HepG2 (cell line): Measurements from ENCODE around the gene ANKLE1. TPM values are rescaled to one million over a fixed set of nuclear protein-coding genes. Genes with fewer than 3 reads are reported as not detected.
A peak's percentile ranks its signal among the peaks of the same experiment; 100 is the strongest.

Experiments
- BCL3 ChIP-seq: sonication (generic); formaldehyde crosslinking; IDR thresholded peaks from 2 replicates; pipeline ENCODE4 v1.5.1; 2020; ENCODE audit warnings: mild to moderate bottlenecking, missing genetic modification reagents, moderate library complexity
- HNF4A ChIP-seq: sonication (generic); formaldehyde crosslinking; IDR thresholded peaks from 2 replicates; pipeline ENCODE4 v1.4.0; 2020; ENCODE audit warnings: missing genetic modification reagents
- ISL2 ChIP-seq: sonication (generic); formaldehyde crosslinking; IDR thresholded peaks from 2 replicates; pipeline ENCODE4 v1.5.0; 2020; ENCODE audit warnings: missing genetic modification reagents
- KMT2A ChIP-seq: sonication (generic); formaldehyde crosslinking; IDR thresholded peaks from 2 replicates; pipeline ENCODE4 v1.4.0; 2020; ENCODE audit warnings: missing genetic modification reagents
- MAFF ChIP-seq: IDR thresholded peaks from 2 replicates; pipeline ENCODE4 v1.6.1; 2011; ENCODE audit warnings: low read depth, low read length, improper control_type of control experiment
- NAIF1 ChIP-seq: sonication (generic); formaldehyde crosslinking; IDR thresholded peaks from 2 replicates; pipeline ENCODE4 v1.5.0; 2020; ENCODE audit warnings: mild to moderate bottlenecking, missing genetic modification reagents, borderline replicate concordance
- NFKBIZ ChIP-seq: IDR thresholded peaks from 2 replicates; pipeline ENCODE4 v1.6.1; 2018; ENCODE audit warnings: missing genetic modification reagents, missing compliant biosample characterization
- PRDM10 ChIP-seq: sonication (generic); formaldehyde crosslinking; IDR thresholded peaks from 2 replicates; pipeline ENCODE4 v1.4.0; 2020; ENCODE audit warnings: low read depth, missing genetic modification reagents
- TARDBP ChIP-seq: sonication (generic); formaldehyde crosslinking; IDR thresholded peaks from 2 replicates; pipeline ENCODE4 v1.8.0; 2022; ENCODE audit warnings: mild to moderate bottlenecking, missing genetic modification reagents
- ZNF121 ChIP-seq: sonication (generic); formaldehyde crosslinking; IDR thresholded peaks from 2 replicates; pipeline ENCODE4 v1.5.0; 2020; ENCODE audit warnings: mild to moderate bottlenecking, missing genetic modification reagents
- ZNF720 ChIP-seq: sonication (generic); formaldehyde crosslinking; IDR thresholded peaks from 2 replicates; pipeline ENCODE4 v1.4.0; 2020; ENCODE audit warnings: missing genetic modification reagents
- ZNF850 ChIP-seq: sonication (generic); formaldehyde crosslinking; conservative IDR thresholded peaks from 2 replicates; pipeline ENCODE4 v1.9.0; 2021; ENCODE audit warnings: mild to moderate bottlenecking, missing genetic modification reagents
- polyA plus RNA-seq, 8 experiments: library from polyadenylated mRNA; depleted of rRNA in 3 of 8; stranded (reverse) in 7 of 8; unstranded in 1 of 8; fragments of >200 nt; fragmentation: Illumina TruSeq in 4 of 8; extraction: Trizol in 4 of 8; gene quantifications; 2 replicates each; pipeline versions ENCODE4 v1.2.1 to v1.2.3, GENCODE V29; 2011 to 2016; ENCODE audit warnings: low read depth in 4 of 8, missing spikeins in 1 of 8, mixed read lengths in 1 of 8; ENCODE audit not compliant: insufficient read depth in 1 of 8
- total RNA-seq, 5 experiments: library from RNA; depleted of rRNA; stranded (reverse); fragments of >200 nt; fragmentation: Illumina TruSeq; extraction: Trizol; gene quantifications; 2 replicates each; pipeline ENCODE4 v1.2.3, GENCODE V29; 2016; ENCODE audit warnings: low read depth in 1 of 5
- TF ChIP-seq, protein P1 (sequence below): sonication (generic); formaldehyde crosslinking; conservative IDR thresholded peaks from 2 replicates; pipeline ENCODE4 v1.8.0; 2022; ENCODE audit warnings: missing genetic modification reagents
- TF ChIP-seq, protein P2 (sequence below): sonication (generic); formaldehyde crosslinking; IDR thresholded peaks from 2 replicates; pipeline ENCODE4 v1.4.0; 2020; ENCODE audit warnings: missing genetic modification reagents, mild to moderate bottlenecking, borderline replicate concordance
- TF ChIP-seq, protein P3 (sequence below): sonication (generic); formaldehyde crosslinking; conservative IDR thresholded peaks from 2 replicates; pipeline ENCODE4 v1.4.0; 2020; ENCODE audit warnings: missing genetic modification reagents

Gene ANKLE1
- total and polyA plus RNA-seq, 2 of the 13 experiments (the other 11 are each of a cell fraction or from before 2014, with no cell fraction given) = 0.69 to 1.5 TPM

DNA sequence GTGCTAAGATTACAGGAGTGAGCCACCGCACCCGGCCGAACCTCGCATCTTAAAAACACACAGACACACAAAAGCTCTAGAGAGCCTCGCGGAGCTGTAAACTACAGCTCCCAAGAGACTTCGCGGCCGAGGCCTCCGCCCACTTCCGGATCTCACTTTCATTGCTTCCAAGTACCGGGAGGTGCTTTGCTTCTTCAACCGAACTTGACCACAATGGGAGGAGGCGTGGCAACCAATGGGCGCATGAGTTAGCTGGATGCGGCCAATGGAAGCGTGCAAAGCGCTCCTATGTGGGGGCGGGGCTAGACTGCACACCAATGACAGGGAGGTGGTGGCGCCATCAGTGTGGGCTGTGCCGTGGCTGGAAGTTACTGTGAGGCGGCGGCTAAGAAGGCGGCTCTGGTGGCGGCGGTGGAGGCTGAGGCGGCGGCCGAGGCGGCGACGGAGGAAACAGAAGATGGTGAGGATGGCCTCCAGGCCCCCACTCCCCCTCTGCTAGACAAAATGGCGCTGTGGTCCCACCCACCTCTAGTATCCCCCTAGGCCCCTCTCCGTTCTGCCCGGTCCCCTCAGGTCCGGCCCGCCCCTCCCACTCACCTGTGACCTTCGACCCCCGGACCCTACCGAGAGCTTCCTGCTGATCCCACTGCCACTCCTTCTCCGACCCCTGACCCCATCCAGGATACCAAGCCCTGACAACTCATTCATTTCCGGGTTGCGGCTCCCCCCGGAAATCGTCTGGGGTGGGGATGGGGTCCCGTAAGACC, 27.7 kb downstream of the ANKLE1 start, which contains the start of gene DDA1 (continued):
- TF ChIP-seq KMT2A (CRISPR knock-in tag) (no peak; the same call in 1 of the 2 replicates), ISL2 (CRISPR knock-in tag) (no peak), NFKBIZ (CRISPR knock-in tag) (0 out of 2 replicates have a peak, but pooled peaks have one; percentile 60), HNF4A (CRISPR knock-in tag) (peak; percentile 62), NAIF1 (CRISPR knock-in tag) (no peak), BCL3 (0 out of 2 replicates have a peak, but pooled peaks have one; percentile 28), MAFF (no peak), ZNF121 (CRISPR knock-in tag) (no peak), PRDM10 (CRISPR knock-in tag) (peak; percentile 16; the same call in 1 of the 2 replicates), ZNF850 (CRISPR knock-in tag) (no peak), ZNF720 (CRISPR knock-in tag) (no peak), TARDBP (CRISPR knock-in tag) (peak; percentile 64)
- TF ChIP-seq, protein P1, sequence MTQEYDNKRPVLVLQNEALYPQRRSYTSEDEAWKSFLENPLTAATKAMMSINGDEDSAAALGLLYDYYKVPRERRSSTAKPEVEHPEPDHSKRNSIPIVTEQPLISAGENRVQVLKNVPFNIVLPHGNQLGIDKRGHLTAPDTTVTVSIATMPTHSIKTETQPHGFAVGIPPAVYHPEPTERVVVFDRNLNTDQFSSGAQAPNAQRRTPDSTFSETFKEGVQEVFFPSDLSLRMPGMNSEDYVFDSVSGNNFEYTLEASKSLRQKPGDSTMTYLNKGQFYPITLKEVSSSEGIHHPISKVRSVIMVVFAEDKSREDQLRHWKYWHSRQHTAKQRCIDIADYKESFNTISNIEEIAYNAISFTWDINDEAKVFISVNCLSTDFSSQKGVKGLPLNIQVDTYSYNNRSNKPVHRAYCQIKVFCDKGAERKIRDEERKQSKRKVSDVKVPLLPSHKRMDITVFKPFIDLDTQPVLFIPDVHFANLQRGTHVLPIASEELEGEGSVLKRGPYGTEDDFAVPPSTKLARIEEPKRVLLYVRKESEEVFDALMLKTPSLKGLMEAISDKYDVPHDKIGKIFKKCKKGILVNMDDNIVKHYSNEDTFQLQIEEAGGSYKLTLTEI (CRISPR knock-in tag) = no peak
- TF ChIP-seq, protein P2, sequence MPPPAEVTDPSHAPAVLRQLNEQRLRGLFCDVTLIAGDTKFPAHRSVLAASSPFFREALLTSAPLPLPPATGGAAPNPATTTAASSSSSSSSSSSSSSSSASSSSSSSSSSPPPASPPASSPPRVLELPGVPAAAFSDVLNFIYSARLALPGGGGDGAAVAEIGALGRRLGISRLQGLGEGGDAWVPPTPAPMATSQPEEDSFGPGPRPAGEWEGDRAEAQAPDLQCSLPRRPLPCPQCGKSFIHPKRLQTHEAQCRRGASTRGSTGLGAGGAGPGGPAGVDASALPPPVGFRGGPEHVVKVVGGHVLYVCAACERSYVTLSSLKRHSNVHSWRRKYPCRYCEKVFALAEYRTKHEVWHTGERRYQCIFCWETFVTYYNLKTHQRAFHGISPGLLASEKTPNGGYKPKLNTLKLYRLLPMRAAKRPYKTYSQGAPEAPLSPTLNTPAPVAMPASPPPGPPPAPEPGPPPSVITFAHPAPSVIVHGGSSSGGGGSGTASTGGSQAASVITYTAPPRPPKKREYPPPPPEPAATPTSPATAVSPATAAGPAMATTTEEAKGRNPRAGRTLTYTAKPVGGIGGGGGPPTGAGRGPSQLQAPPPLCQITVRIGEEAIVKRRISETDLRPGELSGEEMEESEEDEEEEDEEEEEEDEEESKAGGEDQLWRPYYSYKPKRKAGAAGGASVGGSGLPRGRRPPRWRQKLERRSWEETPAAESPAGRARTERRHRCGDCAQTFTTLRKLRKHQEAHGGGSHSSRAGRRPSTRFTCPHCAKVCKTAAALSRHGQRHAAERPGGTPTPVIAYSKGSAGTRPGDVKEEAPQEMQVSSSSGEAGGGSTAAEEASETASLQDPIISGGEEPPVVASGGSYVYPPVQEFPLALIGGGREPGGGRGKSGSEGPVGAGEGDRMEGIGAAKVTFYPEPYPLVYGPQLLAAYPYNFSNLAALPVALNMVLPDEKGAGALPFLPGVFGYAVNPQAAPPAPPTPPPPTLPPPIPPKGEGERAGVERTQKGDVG (CRISPR knock-in tag) = no peak
- TF ChIP-seq, protein P3, sequence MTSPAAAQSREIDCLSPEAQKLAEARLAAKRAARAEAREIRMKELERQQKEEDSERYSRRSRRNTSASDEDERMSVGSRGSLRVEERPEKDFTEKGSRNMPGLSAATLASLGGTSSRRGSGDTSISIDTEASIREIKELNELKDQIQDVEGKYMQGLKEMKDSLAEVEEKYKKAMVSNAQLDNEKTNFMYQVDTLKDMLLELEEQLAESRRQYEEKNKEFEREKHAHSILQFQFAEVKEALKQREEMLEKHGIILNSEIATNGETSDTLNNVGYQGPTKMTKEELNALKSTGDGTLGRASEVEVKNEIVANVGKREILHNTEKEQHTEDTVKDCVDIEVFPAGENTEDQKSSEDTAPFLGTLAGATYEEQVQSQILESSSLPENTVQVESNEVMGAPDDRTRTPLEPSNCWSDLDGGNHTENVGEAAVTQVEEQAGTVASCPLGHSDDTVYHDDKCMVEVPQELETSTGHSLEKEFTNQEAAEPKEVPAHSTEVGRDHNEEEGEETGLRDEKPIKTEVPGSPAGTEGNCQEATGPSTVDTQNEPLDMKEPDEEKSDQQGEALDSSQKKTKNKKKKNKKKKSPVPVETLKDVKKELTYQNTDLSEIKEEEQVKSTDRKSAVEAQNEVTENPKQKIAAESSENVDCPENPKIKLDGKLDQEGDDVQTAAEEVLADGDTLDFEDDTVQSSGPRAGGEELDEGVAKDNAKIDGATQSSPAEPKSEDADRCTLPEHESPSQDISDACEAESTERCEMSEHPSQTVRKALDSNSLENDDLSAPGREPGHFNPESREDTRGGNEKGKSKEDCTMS (CRISPR knock-in tag) = no peak
